GM19043 (cell line): ENCODE measurements around the gene ZNF219.

ENCODE experiments used
- ATAC-seq: cut with Tn5 transposase; IDR thresholded peaks from one replicate; pipeline ENCODE4 v1.9.1; 2021; ENCODE audit warnings: low read depth; ENCODE audit not compliant: unreplicated experiment

ZNF219 gene

DNA sequence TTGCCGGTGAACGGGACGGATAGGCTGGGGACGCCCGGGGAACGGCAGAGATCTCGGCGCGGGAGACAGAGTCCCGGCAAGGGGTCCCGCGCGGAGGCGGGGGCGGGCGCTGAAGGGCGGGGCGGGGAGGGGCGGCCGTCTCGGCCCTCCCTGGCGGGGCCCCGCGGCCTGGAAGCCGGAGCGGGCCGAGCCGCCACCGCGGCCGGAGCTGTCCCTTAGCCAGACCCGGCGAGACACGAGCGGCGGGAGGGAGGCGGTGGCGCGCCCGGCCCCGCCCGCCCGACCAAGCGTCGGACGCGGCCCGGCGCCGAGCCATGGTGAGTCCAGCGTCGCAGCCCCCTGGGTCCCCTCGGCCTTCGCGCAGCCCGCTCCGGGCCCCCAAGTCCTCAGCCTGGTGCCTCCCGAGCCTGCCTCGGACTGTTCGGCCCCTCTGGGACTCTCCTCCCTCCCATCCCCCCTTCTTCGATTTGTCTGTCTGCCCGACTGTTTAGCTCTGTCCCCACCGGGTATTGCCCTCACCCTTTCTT is 28.3 kb downstream of the ZNF219 start, which contains the start of gene ARHGEF40:
ARHGEF40 (plus strand) TSS at position 222 of the 527 bp plus-strand sequence; CDS start at position 315, 93 bp downstream.
- no peak for ATAC-seq

DNA sequence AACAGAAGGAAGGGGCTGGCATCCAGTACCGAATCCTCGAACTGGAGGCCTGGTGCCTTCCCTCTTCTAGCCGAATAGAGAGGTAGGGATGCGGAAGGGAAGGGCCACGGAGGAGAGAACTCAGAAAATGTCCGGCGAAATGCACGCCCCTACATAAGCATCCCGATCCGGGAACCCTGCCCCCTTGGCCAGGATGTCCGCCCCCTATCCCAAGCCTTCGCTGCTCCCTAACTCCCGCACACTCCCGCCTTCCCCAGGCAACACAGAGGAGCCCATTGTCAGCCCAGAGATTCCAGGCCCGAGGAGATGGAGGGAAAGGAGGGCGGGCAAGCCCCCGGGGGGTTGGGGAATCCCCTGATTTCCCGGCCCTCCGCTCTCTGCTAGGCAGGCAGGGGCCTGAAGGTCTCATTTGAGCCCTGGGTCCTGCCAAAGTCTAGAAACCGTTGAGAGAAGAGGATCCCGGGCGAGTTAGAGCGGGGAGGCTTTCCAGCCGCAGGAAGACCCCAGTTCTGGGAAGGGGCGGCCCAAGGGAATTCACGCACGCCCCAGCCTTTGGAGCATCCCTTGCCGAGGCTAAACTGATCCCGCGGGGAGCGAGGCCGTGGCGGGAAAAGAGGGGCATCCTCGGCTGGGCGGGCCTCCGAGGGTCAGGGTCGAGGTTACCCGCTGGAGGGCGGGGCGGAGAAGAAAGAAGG is 28.9 kb downstream of the ZNF219 start:
- ATAC-seq = no peak

DNA sequence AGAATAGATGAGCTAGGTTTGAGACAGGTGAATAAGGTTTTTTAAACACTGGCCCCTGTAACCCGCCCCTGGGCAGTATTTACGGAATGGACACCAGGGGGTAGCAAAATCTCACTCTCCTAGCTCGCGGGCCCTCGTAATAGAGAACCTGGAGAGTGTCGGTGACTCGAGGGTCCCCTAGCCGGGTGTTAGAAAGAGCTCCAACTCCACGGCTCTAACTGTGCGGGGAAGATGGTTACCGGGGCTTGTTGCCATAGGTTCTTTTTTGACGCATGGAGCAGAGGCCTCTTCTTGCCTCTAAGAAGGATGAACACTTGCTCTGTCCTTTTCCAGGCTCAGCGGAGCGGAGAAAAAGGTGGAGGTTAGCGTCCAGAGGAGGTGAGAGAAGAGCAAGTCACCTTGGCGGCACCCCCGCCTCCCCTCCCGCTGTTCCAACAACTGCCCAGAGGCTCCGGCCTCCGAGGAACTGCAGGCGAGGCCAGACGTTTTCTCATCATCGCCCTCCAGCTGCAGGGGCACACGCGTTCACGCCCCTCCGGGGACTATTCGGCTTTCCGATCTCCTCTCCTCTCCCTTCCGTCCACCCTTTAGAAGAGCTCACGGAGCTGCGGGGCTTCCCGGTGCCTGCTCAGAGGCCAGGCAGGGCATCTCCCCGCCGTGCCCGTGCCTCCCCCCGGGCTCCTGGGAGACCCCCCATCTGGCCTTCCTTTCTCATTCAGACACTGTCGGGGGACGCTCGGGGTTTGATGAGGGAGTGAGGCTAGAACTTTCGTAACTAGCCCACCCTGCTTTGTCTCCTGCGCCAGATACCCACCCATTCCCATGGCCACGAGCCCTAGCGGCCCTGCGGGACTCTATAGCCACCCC is 29.7 kb downstream of the ZNF219 start:
- ATAC-seq = no peak

DNA sequence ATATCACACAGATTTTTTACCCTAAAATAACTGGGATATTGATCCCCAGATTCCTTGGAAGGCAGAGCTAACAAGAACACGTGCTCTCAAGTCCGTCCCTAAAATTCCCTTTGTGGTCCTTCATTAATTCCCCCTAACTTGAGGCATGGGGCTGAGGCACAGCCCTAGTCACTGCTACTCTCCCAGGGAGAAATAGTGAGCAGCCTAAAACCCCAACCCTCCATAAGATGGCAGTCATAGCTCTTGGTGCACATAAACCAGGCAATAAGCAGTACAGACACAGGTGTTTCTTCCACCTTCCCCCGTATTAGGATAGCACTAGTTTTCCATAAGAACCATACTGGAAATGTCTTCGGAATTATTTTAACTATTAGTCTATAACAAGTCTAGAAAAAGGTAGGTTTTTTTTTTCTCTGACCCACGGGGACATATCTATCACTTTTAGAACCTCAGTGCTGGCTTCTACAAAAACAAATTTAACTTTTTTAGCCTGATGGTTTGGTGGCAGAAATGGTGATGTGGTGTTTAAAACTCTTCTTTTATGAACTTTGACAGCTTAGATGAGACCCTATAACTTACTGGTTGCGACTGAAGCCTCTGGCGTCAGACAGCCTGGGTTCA is 31.5 kb downstream of the ZNF219 start:
- ATAC-seq = no peak

DNA sequence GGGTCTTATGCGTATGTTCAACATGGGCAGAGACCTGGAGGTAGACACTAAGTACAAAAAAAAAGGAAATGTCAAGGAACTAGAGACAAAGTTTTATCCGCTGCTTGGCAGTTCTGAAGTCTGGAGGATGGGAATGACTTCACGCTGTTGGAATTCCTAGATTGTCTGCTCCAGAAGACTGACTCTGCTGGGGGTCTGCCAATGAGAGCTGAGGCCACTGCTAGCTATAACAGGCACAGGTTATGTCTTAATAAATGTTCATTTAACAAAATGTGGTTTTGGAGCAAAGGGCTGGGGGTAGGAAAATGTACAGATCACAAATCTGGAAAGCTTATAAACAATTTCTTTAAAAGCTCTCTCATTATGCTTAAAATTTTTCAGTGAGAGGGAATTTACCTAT is 35.0 kb downstream of the ZNF219 start:
- ATAC-seq = no peak

DNA sequence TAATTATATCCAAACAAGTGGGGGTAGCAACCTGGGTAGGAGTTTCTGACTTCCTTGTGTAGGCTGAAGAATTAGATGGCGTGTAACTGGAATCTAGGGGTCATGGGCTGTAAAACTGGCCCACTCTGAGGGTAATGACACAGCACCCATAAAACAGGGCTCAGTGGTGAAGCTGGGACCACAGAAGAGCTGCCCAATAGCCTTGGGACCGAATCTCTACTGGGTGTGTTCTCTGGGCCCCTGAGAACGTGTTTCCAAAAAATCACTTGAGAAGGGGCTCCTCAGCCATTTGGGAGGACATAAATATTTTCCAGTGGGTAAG is 37.1 kb downstream of the ZNF219 start:
- ATAC-seq = no peak

DNA sequence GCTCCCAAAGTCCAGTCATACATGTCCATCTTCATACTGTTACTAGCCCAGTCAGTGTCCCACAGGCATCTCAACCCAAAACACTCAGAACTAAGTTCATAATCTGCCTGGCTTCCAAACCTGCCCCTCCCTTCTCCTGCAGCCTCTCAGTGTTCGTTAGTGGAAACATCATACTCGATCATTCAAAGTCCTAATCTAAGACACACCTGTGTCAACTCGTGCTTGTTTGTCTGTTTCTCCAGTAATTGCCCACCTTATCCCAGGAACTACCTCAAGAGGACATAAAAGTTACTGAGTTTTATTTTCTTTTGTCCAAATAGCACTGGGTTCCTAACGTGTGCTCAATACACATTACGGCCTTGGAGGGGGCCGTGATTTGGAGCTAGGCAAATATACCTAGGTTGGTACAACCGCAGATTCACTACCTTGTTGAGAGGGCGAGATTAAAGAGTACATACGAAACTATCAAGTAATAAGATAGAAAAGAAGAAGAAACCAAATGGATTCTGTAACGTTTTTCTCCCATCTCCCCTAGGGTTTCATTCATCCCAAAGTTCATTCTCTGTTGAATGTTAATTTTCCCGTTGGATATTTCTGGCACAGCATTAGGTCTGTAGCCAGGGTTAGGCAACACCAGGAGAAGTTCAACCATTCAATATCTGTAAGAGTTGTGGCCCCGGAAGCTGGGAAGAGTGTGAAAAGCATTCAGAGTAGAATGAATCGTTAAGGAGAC is 37.7 kb downstream of the ZNF219 start:
- ATAC-seq = no peak

DNA sequence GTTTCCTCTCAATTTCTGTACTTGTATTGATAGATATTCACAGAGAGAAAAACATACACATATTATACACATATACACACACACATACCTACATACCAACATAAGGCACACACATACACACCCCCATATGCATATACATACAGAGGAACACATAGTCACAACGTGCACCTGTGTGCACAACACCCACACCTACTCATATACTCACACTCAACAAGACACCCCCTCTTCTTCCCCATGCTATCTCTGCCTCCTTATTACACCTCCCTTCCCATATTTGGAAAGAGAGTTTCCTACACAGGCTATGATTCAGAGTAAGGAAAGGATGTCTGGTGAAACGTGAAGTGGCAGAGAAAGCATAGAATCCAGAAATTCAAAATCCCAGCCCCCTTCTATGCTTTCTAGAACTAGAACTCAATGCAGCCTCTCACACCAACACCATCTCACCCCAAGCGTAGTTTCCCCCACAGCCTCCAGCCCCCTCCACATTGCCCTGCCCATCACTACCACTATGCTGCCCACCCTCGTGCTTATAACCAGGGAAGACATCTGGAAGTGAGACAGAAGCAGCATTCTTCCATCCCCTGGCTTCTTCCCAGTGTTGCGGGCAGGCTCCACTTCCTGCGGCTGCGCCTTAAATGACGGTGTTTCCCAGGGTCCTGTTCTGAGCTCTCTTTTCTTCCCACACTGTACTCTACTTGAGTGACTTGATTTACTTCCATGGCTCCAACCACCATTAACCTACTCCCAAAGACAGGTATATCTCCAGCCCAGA is 38.4 kb downstream of the ZNF219 start:
- no peak for ATAC-seq

DNA sequence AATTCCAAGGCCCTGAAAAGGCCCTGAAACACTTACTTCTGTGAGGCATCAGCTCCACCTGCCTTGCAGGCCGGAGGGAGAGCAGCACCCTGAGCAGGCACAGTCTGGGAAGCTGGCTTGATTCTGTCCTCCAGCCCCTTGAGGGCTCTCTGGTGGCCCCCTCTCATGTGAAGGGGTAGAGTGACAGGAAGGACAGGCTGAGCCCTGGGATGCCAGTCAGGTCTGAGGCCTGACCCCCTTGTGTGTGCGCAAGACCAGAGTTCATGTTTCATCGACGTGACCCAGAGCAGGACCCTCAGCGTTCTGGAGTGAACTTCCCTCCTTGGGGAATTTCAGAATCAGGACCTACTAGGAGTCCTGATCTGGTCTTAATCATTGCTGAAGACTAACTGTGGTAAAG is 39.6 kb downstream of the ZNF219 start:
- ATAC-seq = no peak

DNA sequence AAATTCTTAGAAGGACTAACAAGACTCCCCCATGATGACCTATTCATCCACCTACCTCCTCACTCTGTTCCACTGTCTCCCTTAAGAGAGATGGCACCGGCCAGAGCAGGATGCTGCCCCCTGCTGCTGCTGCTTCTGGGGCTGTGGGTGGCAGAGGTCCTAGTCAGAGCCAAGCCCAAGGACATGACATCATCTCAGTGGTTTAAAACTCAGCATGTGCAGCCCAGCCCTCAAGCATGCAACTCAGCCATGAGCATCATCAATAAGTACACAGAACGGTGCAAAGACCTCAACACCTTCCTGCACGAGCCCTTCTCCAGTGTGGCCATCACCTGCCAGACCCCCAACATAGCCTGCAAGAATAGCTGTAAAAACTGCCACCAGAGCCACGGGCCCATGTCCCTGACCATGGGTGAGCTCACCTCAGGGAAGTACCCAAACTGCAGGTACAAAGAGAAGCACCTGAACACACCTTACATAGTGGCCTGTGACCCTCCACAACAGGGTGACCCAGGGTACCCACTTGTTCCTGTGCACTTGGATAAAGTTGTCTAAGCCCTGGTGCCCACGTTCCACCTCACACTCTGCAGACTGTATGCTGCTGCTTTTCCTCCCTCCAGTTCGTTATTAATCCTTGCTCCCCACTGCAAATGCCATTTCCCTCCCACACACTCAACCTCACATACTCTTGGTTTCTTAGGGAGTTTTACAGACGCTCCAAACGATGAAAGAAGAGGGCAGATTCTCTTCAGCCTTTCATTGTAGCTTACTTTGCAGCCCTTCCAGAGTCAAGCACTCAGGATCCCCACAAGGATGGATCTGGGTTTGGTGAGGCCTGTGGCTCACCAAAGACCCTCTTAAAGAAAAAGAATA is 40.4 kb downstream of the ZNF219 start, which contains the start of gene RNASE8:
RNASE8 (plus strand) TSS at position 20 of the 873 bp plus-strand sequence; CDS start at position 91, 71 bp downstream.
- ATAC-seq = no peak

DNA sequence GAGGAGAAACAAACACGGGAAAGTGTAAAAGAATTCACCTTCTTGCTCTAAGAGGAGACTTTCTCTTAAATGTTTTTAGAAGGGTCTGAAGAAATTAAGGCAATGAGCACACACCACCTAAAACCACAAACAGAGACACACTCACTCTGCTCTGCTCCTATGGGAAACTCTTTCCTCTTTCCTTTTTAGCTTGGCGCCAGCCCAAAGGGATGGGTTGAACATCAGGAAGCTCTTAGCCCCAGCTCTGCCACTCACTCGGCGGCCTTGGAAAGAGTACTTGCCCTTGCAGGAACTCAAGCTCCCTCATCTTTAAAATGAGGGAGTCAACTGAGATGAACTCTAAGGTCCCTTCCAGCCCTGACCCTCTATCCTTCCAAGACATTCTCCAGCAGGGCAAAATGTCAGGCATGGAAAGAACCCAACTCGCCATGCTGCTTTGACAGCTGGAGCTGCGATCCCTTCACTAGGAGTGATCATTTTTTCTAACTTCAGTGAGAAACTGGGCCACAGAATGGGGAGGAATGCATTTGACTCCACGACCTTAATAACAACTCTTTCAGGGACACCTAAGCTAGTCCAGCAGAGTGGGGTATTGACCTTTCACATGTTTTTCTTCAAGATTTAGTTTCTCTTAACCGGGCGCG is 41.8 kb downstream of the ZNF219 start:
- no peak for ATAC-seq

DNA sequence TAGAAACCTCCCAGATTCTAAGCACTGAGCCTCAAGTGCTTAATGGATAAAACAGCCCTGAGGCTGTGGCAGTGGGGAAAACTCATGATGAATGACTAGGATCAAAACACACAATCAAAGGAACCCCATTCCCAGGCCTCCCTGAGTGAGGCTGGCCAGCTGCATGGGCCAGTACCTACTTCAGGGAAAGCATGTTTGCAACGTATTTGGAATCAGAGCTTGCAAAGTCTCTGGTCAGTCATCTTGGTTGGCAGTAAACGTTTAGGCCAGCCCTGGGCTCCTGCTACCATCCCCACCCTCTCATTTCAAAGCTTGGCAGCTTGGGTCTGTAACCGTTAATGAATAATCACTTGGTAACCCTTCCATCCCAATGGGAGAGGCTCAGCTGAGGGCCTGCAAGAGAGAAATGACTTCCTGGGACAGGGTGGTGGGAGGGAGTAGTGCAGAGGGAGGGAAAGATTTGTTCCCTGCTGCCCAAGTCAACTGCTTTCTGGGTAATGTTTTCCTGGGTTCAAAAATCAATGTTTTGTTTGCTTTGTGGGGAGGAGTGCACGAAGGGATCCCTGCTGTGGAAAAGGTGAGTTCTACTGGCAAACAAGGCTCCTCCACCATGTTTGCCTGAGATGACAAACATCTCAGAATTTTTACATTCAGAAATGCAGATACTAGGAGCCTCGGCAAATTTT is 42.9 kb downstream of the ZNF219 start:
- ATAC-seq = no peak

DNA sequence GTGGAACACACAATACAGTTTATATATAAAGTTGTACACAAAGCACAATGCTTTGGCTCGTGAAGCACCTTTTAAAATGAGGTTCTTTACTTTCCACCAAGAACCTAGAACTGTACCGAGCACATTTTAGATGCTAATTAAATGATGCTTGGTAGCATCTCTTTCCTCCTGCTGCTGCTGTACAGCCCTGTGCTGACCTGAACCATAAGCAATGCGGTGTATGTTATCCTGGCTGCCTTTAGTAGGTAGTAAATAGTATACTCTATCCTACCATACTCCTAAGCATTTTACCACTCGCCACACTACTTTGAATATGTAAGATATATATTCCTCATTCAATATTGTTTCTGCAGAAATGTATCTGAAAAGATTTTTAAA is 43.7 kb downstream of the ZNF219 start:
- ATAC-seq = no peak

DNA sequence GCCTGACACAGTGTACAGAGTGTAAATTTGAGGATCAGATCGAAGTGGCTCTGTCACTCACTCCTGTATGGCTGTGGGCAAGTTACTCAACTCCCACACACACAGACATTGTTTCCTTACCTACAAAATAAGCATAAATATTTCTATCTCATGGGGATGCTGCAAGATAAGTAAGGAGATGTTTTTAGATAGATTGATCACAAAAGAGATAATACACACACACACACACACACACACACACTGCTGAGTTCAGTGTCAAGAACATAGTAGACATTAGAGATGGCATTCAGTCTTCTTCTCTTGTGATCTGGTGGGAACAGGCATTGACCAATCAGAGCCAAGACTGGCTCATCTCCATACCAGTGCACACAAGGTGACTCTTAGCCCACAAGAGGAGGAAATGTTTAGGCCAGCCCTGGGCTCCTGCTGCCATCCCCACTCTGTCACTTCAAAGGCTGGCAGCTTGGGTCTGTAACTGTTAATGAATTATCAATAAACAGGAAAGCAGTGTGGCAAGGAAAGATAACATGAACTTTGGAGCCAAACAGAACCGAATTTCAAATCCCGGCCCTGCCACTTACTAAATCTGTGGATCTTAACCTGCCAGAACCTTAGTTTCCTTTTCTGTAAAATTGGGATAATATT is 44.2 kb downstream of the ZNF219 start:
- ATAC-seq = no peak

DNA sequence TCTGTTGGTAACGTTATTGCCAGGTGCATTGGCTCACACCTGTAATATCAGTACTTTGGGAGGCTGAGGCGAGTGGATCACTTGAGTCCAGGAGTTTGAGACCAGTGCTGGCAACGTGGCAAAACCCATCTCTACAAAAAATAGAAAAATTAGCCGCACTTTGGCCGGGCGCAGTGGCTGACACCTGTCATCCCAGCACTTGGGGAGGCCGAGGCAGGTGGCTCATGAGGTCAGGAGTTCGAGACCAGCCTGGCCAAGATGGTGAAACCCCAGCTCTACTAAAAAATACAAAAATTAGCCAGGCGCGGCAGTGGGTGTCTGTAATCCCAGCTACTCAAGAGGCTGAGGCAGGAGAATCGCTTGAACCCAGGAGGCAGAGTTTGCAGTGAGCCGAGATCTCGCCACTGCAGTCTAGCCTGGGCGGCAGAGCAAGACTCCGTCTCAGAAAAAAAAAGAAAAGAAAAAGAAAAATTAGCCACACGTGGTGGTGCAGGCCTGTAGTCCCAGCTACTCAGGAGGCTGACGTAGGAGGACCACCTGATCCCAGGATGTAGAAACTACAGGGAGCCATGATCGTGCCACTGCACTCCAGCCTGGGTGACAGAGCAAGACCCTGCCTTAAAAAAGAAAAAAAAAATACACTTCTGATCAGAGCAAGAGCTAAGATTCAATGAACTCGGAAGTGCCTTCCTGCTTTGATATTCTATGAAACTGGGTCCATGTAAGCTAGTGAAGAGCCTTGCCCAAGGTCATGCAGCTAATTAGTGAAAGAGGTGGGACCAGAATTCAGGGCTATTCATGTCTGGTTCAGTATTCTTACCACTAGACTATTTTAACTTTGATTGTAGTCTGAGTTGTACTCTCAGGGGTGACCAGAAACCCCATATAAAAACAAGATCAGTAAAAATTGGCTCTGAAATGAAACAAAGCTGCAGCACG is 45.0 kb downstream of the ZNF219 start:
- ATAC-seq = no peak

DNA sequence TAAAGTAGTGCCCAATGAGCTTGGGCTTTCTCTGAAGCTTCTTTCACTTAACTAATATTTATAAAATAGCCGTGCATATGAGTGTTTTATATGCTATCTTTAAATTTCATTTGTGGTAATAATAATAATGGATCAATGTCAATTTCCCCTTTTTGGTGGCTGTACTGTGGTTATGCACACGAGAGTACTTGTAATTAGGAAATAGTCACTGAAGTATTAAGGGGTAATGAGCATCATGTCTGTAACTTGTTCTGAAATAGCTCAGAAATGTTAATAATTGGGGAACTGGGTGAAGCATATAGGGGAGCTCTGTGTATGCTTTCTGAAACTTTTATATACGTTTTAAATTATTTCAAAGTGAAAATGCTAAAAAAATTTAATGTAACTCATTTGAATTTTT is 47.9 kb downstream of the ZNF219 start:
- no peak for ATAC-seq
